HG03045 (cell line): ENCODE measurements around the gene NGEF.
"Not testable (repeated sequence)": the region's sequence is repeated elsewhere in the genome, so short reads cannot be mapped to it uniquely, and the experiment has no call there.

Experiments used
- ATAC-seq: cut with Tn5 transposase; IDR thresholded peaks from one replicate; pipeline ENCODE4 v1.9.1; 2021; ENCODE audit warnings: mild to moderate bottlenecking, moderate library complexity; ENCODE audit not compliant: unreplicated experiment

The NGEF gene

GRCh38 chr2:233023007-233023760 lies 10.1 kb upstream of the NGEF start:
- ATAC-seq: no peak

GRCh38 chr2:233022561-233022960 lies 9.5 kb upstream of the NGEF start:
- ATAC-seq: no peak

GRCh38 chr2:233021771-233022170 lies 8.7 kb upstream of the NGEF start:
- no peak for ATAC-seq

GRCh38 chr2:233020454-233020853 lies 7.4 kb upstream of the NGEF start:
- ATAC-seq: no peak

- not testable (repeated sequence) for ATAC-seq
Observed at GRCh38 chr2:233019610-233020009, 6.6 kb upstream of the NGEF start.

GRCh38 chr2:233017947-233018346 lies 4.9 kb upstream of the NGEF start:
- ATAC-seq: no peak

- no peak for ATAC-seq
Observed at GRCh38 chr2:233015019-233015645, 2.1 kb upstream of the NGEF start.

GRCh38 chr2:233013650-233014049 lies 594 bp upstream of the NGEF start:
- no peak for ATAC-seq

- ATAC-seq: no peak
Observed at GRCh38 chr2:233012301-233012971, 620 bp downstream of the NGEF start.

- ATAC-seq: no peak
Observed at GRCh38 chr2:233011702-233012131, 1.3 kb downstream of the NGEF start.

- ATAC-seq: no peak
Observed at GRCh38 chr2:233011268-233011650, 1.8 kb downstream of the NGEF start.

- no peak for ATAC-seq
Observed at GRCh38 chr2:233010569-233011267, 2.3 kb downstream of the NGEF start.

GRCh38 chr2:233009661-233010060 lies 3.4 kb downstream of the NGEF start:
- ATAC-seq: no peak

GRCh38 chr2:233007739-233008138 lies 5.3 kb downstream of the NGEF start:
- no peak for ATAC-seq

- ATAC-seq: no peak
Observed at GRCh38 chr2:233007270-233007669, 5.8 kb downstream of the NGEF start.

- ATAC-seq: no peak
Observed at GRCh38 chr2:233006648-233007047, 6.4 kb downstream of the NGEF start.

- no peak for ATAC-seq
Observed at GRCh38 chr2:233005096-233005495, 8.0 kb downstream of the NGEF start.

GRCh38 chr2:233003658-233004555 lies 9.1 kb downstream of the NGEF start:
- no peak for ATAC-seq

GRCh38 chr2:233002829-233003657 lies 10.0 kb downstream of the NGEF start:
- ATAC-seq: no peak
